Measurements from ENCODE around the gene PKNOX2. TPM values are rescaled to one million over a fixed set of nuclear protein-coding genes. Genes with fewer than 3 reads are reported as not detected.
A peak's percentile ranks its signal among the peaks of the same experiment; 100 is the strongest.

PKNOX2 gene
- total RNA-seq, 1 donor from 2014 or later = 34.9 TPM

- DNase-seq (ENCODE audit: low spot score) = no peak
- no peak for TF ChIP-seq CTCF (IDR thresholded peaks at IDR 0.05)
- Mint-ChIP-seq H3K9me3 (ENCODE audit: low read depth) (no peaks in the 10 kb centered on the region), H3K4me3 (ENCODE audit: unreplicated experiment) (no peak overlapping the region), H3K36me3 (ENCODE audit: low read depth) (peaks cover 15% of the 10 kb centered on the region), H3K27ac (ENCODE audit: unreplicated experiment) (no peak overlapping the region), H3K27me3 (ENCODE audit: low read depth) (no peaks in the 10 kb centered on the region), H3K4me1 (ENCODE audit: low read depth) (peaks cover 7% of the 10 kb centered on the region)
Observed at GRCh38 chr11:125431481-125431880, 266.9 kb downstream of the PKNOX2 start.

- H3K9me3 Mint-ChIP-seq (ENCODE audit: low read depth) = no peaks in the 10 kb centered on the region
- TF ChIP-seq CTCF (IDR thresholded peaks at IDR 0.05) = peak; percentile 75
- peaks cover 15% of the 10 kb centered on the region for H3K36me3 Mint-ChIP-seq (ENCODE audit: low read depth)
- peak overlapping the region; percentile 39 for H3K27ac Mint-ChIP-seq (ENCODE audit: unreplicated experiment)
- no peaks in the 10 kb centered on the region for H3K27me3 Mint-ChIP-seq (ENCODE audit: low read depth)
- DNase-seq (ENCODE audit: low spot score) = no peak
- peaks cover 7% of the 10 kb centered on the region for H3K4me1 Mint-ChIP-seq (ENCODE audit: low read depth)
- H3K4me3 Mint-ChIP-seq (ENCODE audit: unreplicated experiment) = no peak overlapping the region
Observed at GRCh38 chr11:125433454-125434121, 269.0 kb downstream of the PKNOX2 start.

- peaks cover 9% of the 10 kb centered on the region for H3K36me3 Mint-ChIP-seq (ENCODE audit: low read depth)
- H3K9me3 Mint-ChIP-seq (ENCODE audit: low read depth) = no peaks in the 10 kb centered on the region
- peaks cover 11% of the 10 kb centered on the region for H3K4me1 Mint-ChIP-seq (ENCODE audit: low read depth)
- no peak overlapping the region for H3K4me3 Mint-ChIP-seq (ENCODE audit: unreplicated experiment)
- no peak for DNase-seq (ENCODE audit: low spot score)
- no peak overlapping the region for H3K27ac Mint-ChIP-seq (ENCODE audit: unreplicated experiment)
- H3K27me3 Mint-ChIP-seq (ENCODE audit: low read depth) = no peaks in the 10 kb centered on the region
- TF ChIP-seq CTCF (IDR thresholded peaks at IDR 0.05) = no peak
Observed at GRCh38 chr11:125435461-125436238, 271.1 kb downstream of the PKNOX2 start.

- Mint-ChIP-seq H3K4me3 (ENCODE audit: unreplicated experiment) (no peak overlapping the region), H3K9me3 (ENCODE audit: low read depth) (no peaks in the 10 kb centered on the region), H3K4me1 (ENCODE audit: low read depth) (peaks cover 5% of the 10 kb centered on the region), H3K27me3 (ENCODE audit: low read depth) (no peaks in the 10 kb centered on the region), H3K27ac (ENCODE audit: unreplicated experiment) (no peak overlapping the region), H3K36me3 (ENCODE audit: low read depth) (peaks cover 6% of the 10 kb centered on the region)
- no peak for TF ChIP-seq CTCF (IDR thresholded peaks at IDR 0.05)
- DNase-seq (ENCODE audit: low spot score) = no peak
Observed at GRCh38 chr11:125441648-125442410, 277.3 kb downstream of the PKNOX2 start.

- no peak overlapping the region for H3K4me3 Mint-ChIP-seq (ENCODE audit: unreplicated experiment)
- DNase-seq (ENCODE audit: low spot score) = no peak
- peaks cover 6% of the 10 kb centered on the region for H3K36me3 Mint-ChIP-seq (ENCODE audit: low read depth)
- H3K27ac Mint-ChIP-seq (ENCODE audit: unreplicated experiment) = no peak overlapping the region
- H3K27me3 Mint-ChIP-seq (ENCODE audit: low read depth) = no peaks in the 10 kb centered on the region
- H3K4me1 Mint-ChIP-seq (ENCODE audit: low read depth) = peaks cover 16% of the 10 kb centered on the region
- TF ChIP-seq CTCF (IDR thresholded peaks at IDR 0.05) = no peak
- H3K9me3 Mint-ChIP-seq (ENCODE audit: low read depth) = no peaks in the 10 kb centered on the region
Observed at GRCh38 chr11:125442946-125443345, 278.4 kb downstream of the PKNOX2 start.
